HepG2 (cell line): ENCODE measurements around the gene RMRP.

Experiments used
- EP300 ChIP-seq, 3 experiments: sonication (generic) in 1 of 3; formaldehyde crosslinking in 1 of 3; IDR thresholded peaks; 2 replicates each; pipeline versions ENCODE4 v1.5.1 to v1.6.1; 2011 to 2020; ENCODE audit warnings: low read depth in 2 of 3, low read length in 2 of 3, borderline replicate concordance in 1 of 3, improper control_type of control experiment in 1 of 3, mild to moderate bottlenecking in 1 of 3, missing genetic modification reagents in 1 of 3, moderate library complexity in 1 of 3
- THAP9 ChIP-seq: sonication (generic); formaldehyde crosslinking; IDR thresholded peaks from 2 replicates; pipeline ENCODE4; 2020; ENCODE audit warnings: missing genetic modification reagents, mild to moderate bottlenecking, borderline replicate concordance
- YY1 ChIP-seq: IDR thresholded peaks from 2 replicates; pipeline ENCODE4 v1.6.1; 2011; ENCODE audit warnings: low read length, low read depth, moderate library complexity, mild to moderate bottlenecking; ENCODE audit not compliant: insufficient read depth, insufficient replicate concordance
- ZBTB49 ChIP-seq: sonication (generic); formaldehyde crosslinking; IDR thresholded peaks from 2 replicates; pipeline ENCODE4 v1.4.0; 2020; ENCODE audit warnings: missing genetic modification reagents, borderline replicate concordance
- ZNF205 ChIP-seq: IDR thresholded peaks from 2 replicates; pipeline ENCODE4 v1.6.1; 2018; ENCODE audit warnings: missing biosample characterization, missing genetic modification reagents
- ZNF282 ChIP-seq: fragments of 450-650 bp; IDR thresholded peaks from 2 replicates; pipeline ENCODE4 v1.6.1; 2018; ENCODE audit not compliant: partially characterized antibody
- TF ChIP-seq, protein P1 (sequence below): sonication (generic); formaldehyde crosslinking; conservative IDR thresholded peaks from 2 replicates; pipeline ENCODE4 v1.4.0; 2020; ENCODE audit warnings: missing genetic modification reagents
- TF ChIP-seq, protein P2 (sequence below): sonication (generic); formaldehyde crosslinking; IDR thresholded peaks from 2 replicates; pipeline ENCODE4 v1.4.0; 2020; ENCODE audit warnings: mild to moderate bottlenecking, low read depth, missing genetic modification reagents

DNA sequence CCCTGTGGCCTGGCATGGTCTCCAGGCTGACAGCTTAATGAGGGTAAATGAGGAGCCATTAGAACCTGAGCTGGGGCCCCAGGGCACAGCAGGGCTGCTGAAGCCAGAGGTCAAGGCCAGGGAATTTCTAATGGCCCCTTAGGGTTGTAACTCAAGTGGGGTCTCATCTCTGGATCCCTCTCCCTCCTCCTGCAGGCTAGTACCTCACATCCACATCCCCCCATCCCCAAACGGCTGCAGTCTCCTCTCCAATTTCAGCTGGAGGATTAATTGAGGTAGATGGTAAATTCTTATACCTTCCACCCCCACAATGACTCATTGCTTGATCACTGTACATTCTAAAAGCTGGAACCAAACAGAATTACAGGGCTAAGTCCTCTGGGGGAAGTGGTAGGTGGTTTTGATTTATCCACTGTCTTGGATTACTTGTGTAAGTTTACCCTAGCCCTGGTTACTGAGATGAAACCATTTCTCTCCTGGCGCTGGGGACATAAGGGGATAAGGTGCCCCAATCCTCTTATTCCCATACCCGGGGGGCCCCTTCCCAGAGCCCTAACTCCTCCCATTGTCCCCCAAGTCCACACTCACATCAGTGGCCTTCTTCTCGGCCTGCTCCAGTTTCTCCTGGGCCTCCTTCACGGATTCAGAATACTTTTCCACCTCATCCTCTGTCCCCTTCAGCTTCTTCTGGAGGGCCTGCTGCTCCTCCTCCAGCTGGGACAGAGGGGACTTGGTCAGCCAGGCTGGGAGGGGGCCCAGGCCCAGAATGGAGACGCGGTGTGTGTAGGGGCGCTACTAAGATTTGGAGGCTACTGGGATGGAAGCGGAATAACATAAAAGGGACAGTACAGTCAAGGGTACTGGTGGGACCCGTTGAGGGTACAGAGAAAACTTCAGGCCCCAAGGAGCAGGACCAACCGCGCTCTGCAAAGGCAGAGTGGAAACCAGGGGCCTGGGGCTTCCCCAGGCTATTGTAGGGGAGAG is 31.0 kb upstream of the RMRP start:
- TF ChIP-seq YY1 (no peak), THAP9 (no peak), ZNF205 (CRISPR knock-in tag) (no peak), ZBTB49 (CRISPR knock-in tag) (no peak), EP300 (IDR thresholded peaks at IDR 0.05; ENCODE audit: low read depth in 2 of 2, low read length in 2 of 2) (no peak), EP300 (CRISPR knock-in tag; IDR thresholded peaks at IDR 0.05; ENCODE audit: borderline replicate concordance) (no peak), ZNF282 (no peak)
- TF ChIP-seq, protein P1, sequence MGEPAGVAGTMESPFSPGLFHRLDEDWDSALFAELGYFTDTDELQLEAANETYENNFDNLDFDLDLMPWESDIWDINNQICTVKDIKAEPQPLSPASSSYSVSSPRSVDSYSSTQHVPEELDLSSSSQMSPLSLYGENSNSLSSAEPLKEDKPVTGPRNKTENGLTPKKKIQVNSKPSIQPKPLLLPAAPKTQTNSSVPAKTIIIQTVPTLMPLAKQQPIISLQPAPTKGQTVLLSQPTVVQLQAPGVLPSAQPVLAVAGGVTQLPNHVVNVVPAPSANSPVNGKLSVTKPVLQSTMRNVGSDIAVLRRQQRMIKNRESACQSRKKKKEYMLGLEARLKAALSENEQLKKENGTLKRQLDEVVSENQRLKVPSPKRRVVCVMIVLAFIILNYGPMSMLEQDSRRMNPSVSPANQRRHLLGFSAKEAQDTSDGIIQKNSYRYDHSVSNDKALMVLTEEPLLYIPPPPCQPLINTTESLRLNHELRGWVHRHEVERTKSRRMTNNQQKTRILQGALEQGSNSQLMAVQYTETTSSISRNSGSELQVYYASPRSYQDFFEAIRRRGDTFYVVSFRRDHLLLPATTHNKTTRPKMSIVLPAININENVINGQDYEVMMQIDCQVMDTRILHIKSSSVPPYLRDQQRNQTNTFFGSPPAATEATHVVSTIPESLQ = no peak
- TF ChIP-seq, protein P2, sequence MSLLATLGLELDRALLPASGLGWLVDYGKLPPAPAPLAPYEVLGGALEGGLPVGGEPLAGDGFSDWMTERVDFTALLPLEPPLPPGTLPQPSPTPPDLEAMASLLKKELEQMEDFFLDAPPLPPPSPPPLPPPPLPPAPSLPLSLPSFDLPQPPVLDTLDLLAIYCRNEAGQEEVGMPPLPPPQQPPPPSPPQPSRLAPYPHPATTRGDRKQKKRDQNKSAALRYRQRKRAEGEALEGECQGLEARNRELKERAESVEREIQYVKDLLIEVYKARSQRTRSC (CRISPR knock-in tag) = no peak
